Calu3 (cell line): ENCODE results near the gene RIN1. TPM values are rescaled to one million over a fixed set of nuclear protein-coding genes. Genes with fewer than 3 reads are reported as not detected.

Experiments
- BruUV-seq: library from RNA; stranded (reverse); fragments of 400-500 nt; replicated peaks from 2 replicates; lab custom pipeline; 2021; lab: Mats Ljungman, UMichigan
- CTCF ChIA-PET: fragments of 300-600 bp; sonication (Branson Sonifier 250); formaldehyde crosslinking; loops from one replicate; lab custom pipeline; 2022; ENCODE audit warnings: antibody characterized with exemption; lab: Charles Lee
- DNase-seq: peaks from one replicate; pipeline ENCODE4 v3.0.0; 2022
- H3K27ac Mint-ChIP-seq: one replicate; pipeline ENCODE4 v1.8.0; 2022; ENCODE audit warnings: mixed read lengths; ENCODE audit not compliant: unreplicated experiment
- H3K27me3 Mint-ChIP-seq: one replicate; pipeline ENCODE4 v1.8.0; 2022; ENCODE audit warnings: mixed read lengths; ENCODE audit not compliant: unreplicated experiment
- H3K36me3 Mint-ChIP-seq: one replicate; pipeline ENCODE4 v1.8.0; 2022; ENCODE audit warnings: mild to moderate bottlenecking, moderate library complexity, mixed read lengths; ENCODE audit not compliant: insufficient read depth, unreplicated experiment
- H3K4me1 Mint-ChIP-seq: one replicate; pipeline ENCODE4 v1.8.0; 2022; ENCODE audit warnings: mild to moderate bottlenecking, low read depth, mixed read lengths; ENCODE audit not compliant: unreplicated experiment
- H3K4me3 Mint-ChIP-seq: one replicate; pipeline ENCODE4 v1.8.0; 2022; ENCODE audit warnings: mild to moderate bottlenecking, low read depth, moderate library complexity, mixed read lengths; ENCODE audit not compliant: unreplicated experiment
- H3K9me3 Mint-ChIP-seq: one replicate; pipeline ENCODE4 v1.8.0; 2022; ENCODE audit warnings: low read depth, mixed read lengths; ENCODE audit not compliant: unreplicated experiment
- CTCF ChIP-seq: fragments of 200-600 bp; IDR thresholded peaks from one replicate; pipeline ENCODE4 v1.8.0; 2022; ENCODE audit warnings: antibody characterized with exemption; ENCODE audit not compliant: unreplicated experiment
- intact Hi-C: fragments of 100-400 bp; cut with micrococcal nuclease; formaldehyde crosslinking; loops from one replicate; pipeline ENCODE4 v1.10.0; 2022; ENCODE audit not compliant: unreplicated experiment
- total RNA-seq: library from RNA; stranded (reverse); gene quantifications from 2 replicates; pipeline ENCODE4 v1.2.3, GENCODE V29; 2022

Gene RIN1
- total RNA-seq, 1 experiment from 2014 or later = 17.6 TPM

GRCh38 chr11:66367561-66368312 lies 31.5 kb upstream of the RIN1 start:
- Mint-ChIP-seq H3K9me3 (no peaks in the 10 kb centered on the region), H3K4me1 (peaks cover 12% of the 10 kb centered on the region), H3K4me3 (no peak overlapping the region), H3K27ac (peak overlapping the region; percentile 35), H3K36me3 (peaks cover 76% of the 10 kb centered on the region), H3K27me3 (no peaks in the 10 kb centered on the region)
- no peak for TF ChIP-seq CTCF
- no peak for DNase-seq
- BruUV-seq = no TSS peak
- intact Hi-C loops = no loop called here
- CTCF ChIA-PET = no interaction called here

- no peak overlapping the region for H3K4me3 Mint-ChIP-seq
- H3K27me3 Mint-ChIP-seq = no peaks in the 10 kb centered on the region
- no TSS peak for BruUV-seq
- CTCF ChIA-PET = no interaction called here
- H3K4me1 Mint-ChIP-seq = peaks cover 12% of the 10 kb centered on the region
- DNase-seq = no peak
- intact Hi-C loops = no loop called here
- no peaks in the 10 kb centered on the region for H3K9me3 Mint-ChIP-seq
- peaks cover 79% of the 10 kb centered on the region for H3K36me3 Mint-ChIP-seq
- no peak overlapping the region for H3K27ac Mint-ChIP-seq
- no peak for TF ChIP-seq CTCF
These were observed 30.7 kb upstream of the RIN1 start for GRCh38 chr11:66366844-66367477.

- Mint-ChIP-seq H3K27me3 (no peaks in the 10 kb centered on the region), H3K4me3 (no peak overlapping the region), H3K36me3 (peaks cover 79% of the 10 kb centered on the region), H3K4me1 (peaks cover 12% of the 10 kb centered on the region), H3K27ac (no peak overlapping the region), H3K9me3 (no peaks in the 10 kb centered on the region)
- no TSS peak for BruUV-seq
- intact Hi-C loops = no loop called here
- CTCF ChIA-PET = interaction anchor here (0.6 kb wide), 1 partner anchor 114 kb away, joined by 3 read pairs; the partner anchor contains the start of gene DPP3
- TF ChIP-seq CTCF = no peak
- no peak for DNase-seq
These were observed 29.7 kb upstream of the RIN1 start for GRCh38 chr11:66365711-66366619.

GRCh38 chr11:66365166-66365565 lies 28.9 kb upstream of the RIN1 start:
- no TSS peak for BruUV-seq
- Mint-ChIP-seq H3K4me3 (no peak overlapping the region), H3K4me1 (peaks cover 8% of the 10 kb centered on the region), H3K27me3 (no peaks in the 10 kb centered on the region), H3K36me3 (peaks cover 79% of the 10 kb centered on the region), H3K9me3 (no peaks in the 10 kb centered on the region), H3K27ac (no peak overlapping the region)
- no peak for TF ChIP-seq CTCF
- no peak for DNase-seq
- intact Hi-C loops = no loop called here
- CTCF ChIA-PET = no interaction called here
